Mesothelial cell of epicardium (in vitro differentiated cells): ENCODE data around the gene SCN9A. TPM values are rescaled to one million over a fixed set of nuclear protein-coding genes. Genes with fewer than 3 reads are reported as not detected.

Experiments
- DNase-seq, 2 experiments: peaks; one replicate each; pipeline ENCODE4 v3.0.0; 2021; ENCODE audit warnings: low spot score in 2 of 2; ENCODE audit not compliant: unreplicated experiment in 2 of 2
- H3K27ac Mint-ChIP-seq: 2 replicates; pipeline ENCODE4 v1.8.0; 2021; ENCODE audit warnings: mixed read lengths
- H3K27me3 Mint-ChIP-seq: 2 replicates; pipeline ENCODE4 v1.8.0; 2021; ENCODE audit warnings: low read depth, mixed read lengths
- H3K36me3 Mint-ChIP-seq: 2 replicates; pipeline ENCODE4 v1.8.0; 2021; ENCODE audit warnings: mixed read lengths
- H3K4me1 Mint-ChIP-seq: 2 replicates; pipeline ENCODE4 v1.8.0; 2021; ENCODE audit warnings: mixed read lengths
- H3K4me3 Mint-ChIP-seq: 2 replicates; pipeline ENCODE4 v1.8.0; 2021; ENCODE audit warnings: mild to moderate bottlenecking, moderate library complexity, mixed read lengths
- H3K9me3 Mint-ChIP-seq: 2 replicates; pipeline ENCODE4 v1.8.0; 2021; ENCODE audit warnings: mixed read lengths
- total RNA-seq: library from RNA; stranded (reverse); gene quantifications from 3 replicates; pipeline ENCODE4 v1.2.1, GENCODE V29; 2021
- TF ChIP-seq, protein P1 (sequence below): fragments of 200-600 bp; sonication (generic); IDR thresholded peaks from one replicate; pipeline ENCODE4 v1.5.0; 2021; ENCODE audit warnings: antibody characterized with exemption; ENCODE audit not compliant: unreplicated experiment

SCN9A gene
- total RNA-seq, 1 donor from 2014 or later = 2.5 TPM

- no peaks in the 10 kb centered on the region for H3K36me3 Mint-ChIP-seq
- H3K27me3 Mint-ChIP-seq = no peaks in the 10 kb centered on the region
- H3K4me3 Mint-ChIP-seq = no peak overlapping the region
- no peak for DNase-seq
- no peak overlapping the region for H3K27ac Mint-ChIP-seq
- TF ChIP-seq, protein P1, sequence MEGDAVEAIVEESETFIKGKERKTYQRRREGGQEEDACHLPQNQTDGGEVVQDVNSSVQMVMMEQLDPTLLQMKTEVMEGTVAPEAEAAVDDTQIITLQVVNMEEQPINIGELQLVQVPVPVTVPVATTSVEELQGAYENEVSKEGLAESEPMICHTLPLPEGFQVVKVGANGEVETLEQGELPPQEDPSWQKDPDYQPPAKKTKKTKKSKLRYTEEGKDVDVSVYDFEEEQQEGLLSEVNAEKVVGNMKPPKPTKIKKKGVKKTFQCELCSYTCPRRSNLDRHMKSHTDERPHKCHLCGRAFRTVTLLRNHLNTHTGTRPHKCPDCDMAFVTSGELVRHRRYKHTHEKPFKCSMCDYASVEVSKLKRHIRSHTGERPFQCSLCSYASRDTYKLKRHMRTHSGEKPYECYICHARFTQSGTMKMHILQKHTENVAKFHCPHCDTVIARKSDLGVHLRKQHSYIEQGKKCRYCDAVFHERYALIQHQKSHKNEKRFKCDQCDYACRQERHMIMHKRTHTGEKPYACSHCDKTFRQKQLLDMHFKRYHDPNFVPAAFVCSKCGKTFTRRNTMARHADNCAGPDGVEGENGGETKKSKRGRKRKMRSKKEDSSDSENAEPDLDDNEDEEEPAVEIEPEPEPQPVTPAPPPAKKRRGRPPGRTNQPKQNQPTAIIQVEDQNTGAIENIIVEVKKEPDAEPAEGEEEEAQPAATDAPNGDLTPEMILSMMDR = no peak
- no peaks in the 10 kb centered on the region for H3K9me3 Mint-ChIP-seq
- H3K4me1 Mint-ChIP-seq = peaks cover 10% of the 10 kb centered on the region
These were observed 145.0 kb downstream of the SCN9A start for GRCh38 chr2:166230724-166231070.

DNA sequence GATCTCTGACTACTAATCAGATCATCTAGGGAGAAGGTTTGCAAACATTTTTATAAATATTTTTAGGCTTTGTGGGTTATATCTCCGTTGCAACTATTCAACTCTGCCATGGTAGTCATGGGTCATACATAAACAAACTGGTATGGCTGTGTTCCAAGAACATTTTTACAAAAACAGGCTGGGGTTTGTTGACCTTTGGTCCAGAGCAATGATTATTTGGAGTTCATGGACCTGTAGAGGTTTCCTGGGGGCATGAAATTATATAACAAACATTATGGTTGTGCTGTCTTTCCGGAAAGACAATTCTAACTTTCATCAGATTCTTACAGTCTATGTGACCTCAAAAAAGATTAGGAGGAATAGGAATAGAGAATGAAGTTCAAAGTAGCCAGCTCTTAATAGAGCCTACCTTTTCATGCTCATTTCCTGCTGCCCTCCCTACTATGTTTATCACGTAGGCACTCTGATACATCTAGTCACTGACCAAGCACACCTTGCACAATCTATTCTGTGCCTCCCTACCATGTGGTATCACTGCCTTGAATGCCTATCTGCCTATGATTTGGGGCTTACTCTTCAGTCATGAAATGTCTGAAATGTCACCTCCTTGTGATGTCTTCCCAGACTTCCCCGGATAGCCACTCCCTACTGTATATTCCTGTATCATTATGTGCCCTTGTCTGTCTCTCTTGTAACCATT is 145.6 kb downstream of the SCN9A start:
- Mint-ChIP-seq H3K9me3 (no peaks in the 10 kb centered on the region), H3K36me3 (no peaks in the 10 kb centered on the region), H3K27me3 (no peaks in the 10 kb centered on the region), H3K4me3 (no peak overlapping the region), H3K27ac (no peak overlapping the region), H3K4me1 (peaks cover 10% of the 10 kb centered on the region)
- DNase-seq = no peak
- TF ChIP-seq, protein P1 = no peak

DNA sequence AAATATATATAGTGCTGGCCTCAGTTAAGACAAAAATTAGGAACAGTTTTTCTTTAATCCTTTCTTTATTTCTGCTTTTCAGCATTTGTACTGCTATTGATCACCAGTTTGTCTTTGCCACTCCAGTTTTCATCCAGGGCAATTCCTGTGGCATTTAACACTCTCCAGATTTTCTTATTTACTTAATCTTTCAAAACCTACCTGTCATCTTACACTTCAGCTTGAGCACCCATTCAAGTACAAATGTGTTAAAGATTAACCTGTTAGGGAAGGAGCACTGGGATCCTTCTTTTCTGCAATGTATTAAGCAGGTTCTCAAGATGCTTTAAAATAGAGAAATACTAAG is 146.1 kb downstream of the SCN9A start:
- Mint-ChIP-seq H3K9me3 (no peaks in the 10 kb centered on the region), H3K4me3 (no peak overlapping the region), H3K36me3 (no peaks in the 10 kb centered on the region), H3K27ac (no peak overlapping the region), H3K4me1 (peaks cover 9% of the 10 kb centered on the region), H3K27me3 (no peaks in the 10 kb centered on the region)
- DNase-seq = no peak
- TF ChIP-seq, protein P1 = no peak

- TF ChIP-seq, protein P1 = no peak
- no peaks in the 10 kb centered on the region for H3K4me1 Mint-ChIP-seq
- H3K36me3 Mint-ChIP-seq = no peaks in the 10 kb centered on the region
- no peak for DNase-seq
- peaks cover 10% of the 10 kb centered on the region for H3K9me3 Mint-ChIP-seq
- no peak overlapping the region for H3K4me3 Mint-ChIP-seq
- no peaks in the 10 kb centered on the region for H3K27me3 Mint-ChIP-seq
- no peak overlapping the region for H3K27ac Mint-ChIP-seq
These were observed 151.5 kb downstream of the SCN9A start for GRCh38 chr2:166224197-166224596.

GRCh38 chr2:166223298-166223697 is 152.4 kb downstream of the SCN9A start:
- no peaks in the 10 kb centered on the region for H3K36me3 Mint-ChIP-seq

More at GRCh38 chr2:166223298-166223697, 152.4 kb downstream of the SCN9A start:
- no peaks in the 10 kb centered on the region for H3K4me1 Mint-ChIP-seq
- H3K27ac Mint-ChIP-seq = no peak overlapping the region
- DNase-seq = no peak
- H3K9me3 Mint-ChIP-seq = peaks cover 10% of the 10 kb centered on the region
- no peak overlapping the region for H3K4me3 Mint-ChIP-seq
- no peaks in the 10 kb centered on the region for H3K27me3 Mint-ChIP-seq
- TF ChIP-seq, protein P1 = no peak
